Osteocyte (in vitro differentiated cells): ENCODE data around the gene ORC1. TPM values are rescaled to one million over a fixed set of nuclear protein-coding genes. Genes with fewer than 3 reads are reported as not detected.
A peak's percentile ranks its signal among the peaks of the same experiment; 100 is the strongest.

Experiments
- DNase-seq: peaks from one replicate; pipeline ENCODE4 v3.0.0; 2021; ENCODE audit warnings: mixed read lengths; ENCODE audit not compliant: unreplicated experiment; ENCODE audit errors: extremely low spot score
- H3K27ac Mint-ChIP-seq: one replicate; pipeline ENCODE4 v1.8.0; 2021; ENCODE audit warnings: mild to moderate bottlenecking, mixed read lengths; ENCODE audit not compliant: unreplicated experiment
- H3K27me3 Mint-ChIP-seq: one replicate; pipeline ENCODE4 v1.8.0; 2021; ENCODE audit warnings: mixed read lengths; ENCODE audit not compliant: unreplicated experiment
- H3K36me3 Mint-ChIP-seq: one replicate; pipeline ENCODE4 v1.8.0; 2021; ENCODE audit warnings: mixed read lengths; ENCODE audit not compliant: unreplicated experiment
- H3K4me1 Mint-ChIP-seq: one replicate; pipeline ENCODE4 v1.8.0; 2021; ENCODE audit warnings: mixed read lengths; ENCODE audit not compliant: unreplicated experiment
- H3K4me3 Mint-ChIP-seq: one replicate; pipeline ENCODE4 v1.8.0; 2021; ENCODE audit warnings: mild to moderate bottlenecking, moderate library complexity, mixed read lengths; ENCODE audit not compliant: unreplicated experiment
- H3K9me3 Mint-ChIP-seq: one replicate; pipeline ENCODE4 v1.8.0; 2021; ENCODE audit warnings: mixed read lengths; ENCODE audit not compliant: unreplicated experiment
- CTCF ChIP-seq: fragments of 200-600 bp; sonication (generic); IDR thresholded peaks from 2 replicates; pipeline ENCODE4 v1.5.0; 2021; ENCODE audit warnings: antibody characterized with exemption, mild to moderate bottlenecking, moderate library complexity
- total RNA-seq: library from RNA; stranded (reverse); gene quantifications from 2 replicates; pipeline ENCODE4 v1.2.1, GENCODE V29; 2021

The ORC1 gene
- total RNA-seq, 1 donor from 2014 or later: 3.0 TPM

GRCh38 chr1:52435650-52436049, 31.4 kb upstream of the ORC1 start:
- H3K36me3 Mint-ChIP-seq: peaks cover 47% of the 10 kb centered on the region

GRCh38 chr1:52435211-52435610, 31.0 kb upstream of the ORC1 start:
- H3K27me3 Mint-ChIP-seq: no peaks in the 10 kb centered on the region
- H3K9me3 Mint-ChIP-seq: no peaks in the 10 kb centered on the region
- DNase-seq: no peak
- TF ChIP-seq CTCF: no peak
- no peak overlapping the region for H3K27ac Mint-ChIP-seq
- H3K36me3 Mint-ChIP-seq: peaks cover 45% of the 10 kb centered on the region
- H3K4me1 Mint-ChIP-seq: no peaks in the 10 kb centered on the region
- no peak overlapping the region for H3K4me3 Mint-ChIP-seq

More at GRCh38 chr1:52435650-52436049, 31.4 kb upstream of the ORC1 start:
- no peaks in the 10 kb centered on the region for H3K4me1 Mint-ChIP-seq
- H3K9me3 Mint-ChIP-seq: no peaks in the 10 kb centered on the region
- H3K4me3 Mint-ChIP-seq: no peak overlapping the region
- DNase-seq: no peak
- no peaks in the 10 kb centered on the region for H3K27me3 Mint-ChIP-seq
- TF ChIP-seq CTCF: no peak
- H3K27ac Mint-ChIP-seq: peak overlapping the region; percentile 45

- Mint-ChIP-seq H3K4me3 (no peak overlapping the region), H3K4me1 (no peaks in the 10 kb centered on the region), H3K27me3 (no peaks in the 10 kb centered on the region), H3K9me3 (no peaks in the 10 kb centered on the region), H3K36me3 (peaks cover 41% of the 10 kb centered on the region), H3K27ac (no peak overlapping the region)
- DNase-seq: no peak
- no peak for TF ChIP-seq CTCF
These were observed 28.6 kb upstream of the ORC1 start for GRCh38 chr1:52432807-52433206.

- no peak overlapping the region for H3K4me3 Mint-ChIP-seq
- H3K4me1 Mint-ChIP-seq: peaks cover 20% of the 10 kb centered on the region
- H3K27me3 Mint-ChIP-seq: no peaks in the 10 kb centered on the region
- peaks cover 38% of the 10 kb centered on the region for H3K36me3 Mint-ChIP-seq
- no peaks in the 10 kb centered on the region for H3K9me3 Mint-ChIP-seq
- TF ChIP-seq CTCF: no peak
- H3K27ac Mint-ChIP-seq: peak overlapping the region; percentile 15
- DNase-seq: no peak
These were observed 22.9 kb upstream of the ORC1 start for GRCh38 chr1:52427152-52427551.

GRCh38 chr1:52426371-52426770, 22.1 kb upstream of the ORC1 start:
- H3K36me3 Mint-ChIP-seq: peaks cover 35% of the 10 kb centered on the region
- H3K4me3 Mint-ChIP-seq: no peak overlapping the region
- no peaks in the 10 kb centered on the region for H3K9me3 Mint-ChIP-seq
- H3K27ac Mint-ChIP-seq: peak overlapping the region; percentile 48
- no peaks in the 10 kb centered on the region for H3K27me3 Mint-ChIP-seq
- DNase-seq: no peak
- peaks cover 20% of the 10 kb centered on the region for H3K4me1 Mint-ChIP-seq
- TF ChIP-seq CTCF: no peak
